Measurements from ENCODE around the gene EGF. TPM values are rescaled to one million over a fixed set of nuclear protein-coding genes. Genes with fewer than 3 reads are reported as not detected.

The EGF gene
- total RNA-seq, 1 experiment from 2014 or later: 15.6 TPM

- no peak for DNase-seq (ENCODE audit: extremely low read depth, low read depth)
These were observed 76.9 kb downstream of the EGF start for GRCh38 chr4:109989618-109990017.

GRCh38 chr4:109990261-109991257, 77.9 kb downstream of the EGF start:
- DNase-seq (ENCODE audit: extremely low read depth, low read depth): no peak

GRCh38 chr4:109993116-109993515, 80.4 kb downstream of the EGF start:
- no peak for DNase-seq (ENCODE audit: extremely low read depth, low read depth)

- DNase-seq (ENCODE audit: extremely low read depth, low read depth): no peak
These were observed 81.7 kb downstream of the EGF start for GRCh38 chr4:109994415-109994827.

GRCh38 chr4:109996526-109996925, 83.8 kb downstream of the EGF start:
- no peak for DNase-seq (ENCODE audit: extremely low read depth, low read depth)

- DNase-seq (ENCODE audit: extremely low read depth, low read depth): peak; percentile 53
These were observed 86.3 kb downstream of the EGF start for GRCh38 chr4:109998867-109999584.

GRCh38 chr4:109999585-109999912, 86.9 kb downstream of the EGF start:
- DNase-seq (ENCODE audit: extremely low read depth, low read depth): no peak

- no peak for DNase-seq (ENCODE audit: extremely low read depth, low read depth)
These were observed 89.6 kb downstream of the EGF start for GRCh38 chr4:110002326-110002725.

GRCh38 chr4:110003401-110004187, 90.9 kb downstream of the EGF start:
- DNase-seq (ENCODE audit: extremely low read depth, low read depth): no peak

GRCh38 chr4:110004556-110004955, 91.9 kb downstream of the EGF start:
- no peak for DNase-seq (ENCODE audit: extremely low read depth, low read depth)

GRCh38 chr4:110005461-110006056, 92.9 kb downstream of the EGF start:
- peak; percentile 41 for DNase-seq (ENCODE audit: extremely low read depth, low read depth)

- no peak for DNase-seq (ENCODE audit: extremely low read depth, low read depth)
These were observed 94.5 kb downstream of the EGF start for GRCh38 chr4:110007217-110007616.

- no peak for DNase-seq (ENCODE audit: extremely low read depth, low read depth)
These were observed 95.9 kb downstream of the EGF start for GRCh38 chr4:110008540-110008939.

- no peak for DNase-seq (ENCODE audit: extremely low read depth, low read depth)
These were observed 96.9 kb downstream of the EGF start for GRCh38 chr4:110009550-110009949.

- no peak for DNase-seq (ENCODE audit: extremely low read depth, low read depth)
These were observed 98.1 kb downstream of the EGF start for GRCh38 chr4:110010797-110011196.

- DNase-seq (ENCODE audit: extremely low read depth, low read depth): no peak
These were observed 100.2 kb downstream of the EGF start for GRCh38 chr4:110012917-110013316.

- no peak for DNase-seq (ENCODE audit: extremely low read depth, low read depth)
These were observed 101.5 kb downstream of the EGF start for GRCh38 chr4:110014233-110014632.

GRCh38 chr4:110019153-110019552, 106.5 kb downstream of the EGF start:
- no peak for DNase-seq (ENCODE audit: extremely low read depth, low read depth)

GRCh38 chr4:110020139-110020538, 107.5 kb downstream of the EGF start:
- no peak for DNase-seq (ENCODE audit: extremely low read depth, low read depth)

- no peak for DNase-seq (ENCODE audit: extremely low read depth, low read depth)
These were observed 108.2 kb downstream of the EGF start for GRCh38 chr4:110020646-110021443.

All from NCI-H460 (cell line).